Activated CD8-positive, alpha-beta memory T cell treated with anti-CD3 and anti-CD28 coated beads, Interleukin-2, amount 50 U/mL, for 4 hours (primary cell): ENCODE measurements around the gene GORASP1.
A peak's percentile ranks its signal among the peaks of the same experiment; 100 is the strongest.

Experiments used
- DNase-seq: peaks from one replicate; pipeline ENCODE4 v3.0.0-alpha.2; 2020

The GORASP1 gene

GRCh38 chr3:39140341-39140971, 33.0 kb upstream of the GORASP1 start:
- no peak for DNase-seq

GRCh38 chr3:39139442-39139841, 32.0 kb upstream of the GORASP1 start:
- DNase-seq = no peak

GRCh38 chr3:39138804-39139415, 31.5 kb upstream of the GORASP1 start:
- no peak for DNase-seq

GRCh38 chr3:39137991-39138803, 30.8 kb upstream of the GORASP1 start:
- no peak for DNase-seq

GRCh38 chr3:39137435-39137936, 30.1 kb upstream of the GORASP1 start:
- no peak for DNase-seq

- DNase-seq = no peak
These were observed 29.4 kb upstream of the GORASP1 start for GRCh38 chr3:39136533-39137434.

GRCh38 chr3:39135170-39135805, 27.9 kb upstream of the GORASP1 start:
- no peak for DNase-seq

GRCh38 chr3:39134305-39134704, 26.9 kb upstream of the GORASP1 start:
- DNase-seq = peak; percentile 8

- peak; percentile 3 for DNase-seq
These were observed 26.4 kb upstream of the GORASP1 start for GRCh38 chr3:39133822-39134221.

- DNase-seq = peak; percentile 6
These were observed 25.7 kb upstream of the GORASP1 start for GRCh38 chr3:39133093-39133490.

- peak; percentile 3 for DNase-seq
These were observed 25.0 kb upstream of the GORASP1 start for GRCh38 chr3:39132096-39133092.

GRCh38 chr3:39130693-39131265, 23.4 kb upstream of the GORASP1 start:
- DNase-seq = no peak

GRCh38 chr3:39130026-39130425, 22.6 kb upstream of the GORASP1 start:
- DNase-seq = peak; percentile 11

GRCh38 chr3:39128951-39129350, 21.5 kb upstream of the GORASP1 start:
- peak; percentile 3 for DNase-seq

GRCh38 chr3:39127908-39128304, 20.5 kb upstream of the GORASP1 start:
- no peak for DNase-seq

- DNase-seq = peak; percentile 13
These were observed 20.0 kb upstream of the GORASP1 start for GRCh38 chr3:39127269-39127907.

- DNase-seq = peak; percentile 42
These were observed 19.2 kb upstream of the GORASP1 start for GRCh38 chr3:39126532-39127071.

GRCh38 chr3:39125841-39126500, 18.5 kb upstream of the GORASP1 start:
- DNase-seq = no peak
